Peyer's patch (tissue), 4 donors: Measurements from ENCODE around the gene NET1. TPM values are rescaled to one million over a fixed set of nuclear protein-coding genes. Genes with fewer than 3 reads are reported as not detected.

Experiments
- DNase-seq, 3 donors: peaks; one replicate each; pipeline ENCODE4 v3.0.0-alpha.2; 2017 to 2019
- H3K27ac ChIP-seq, 4 donors: fragments of 200-600 bp; sonication (generic); one replicate each; pipeline ENCODE4 v1.5.1; 2016 to 2019
- H3K27me3 ChIP-seq, 2 donors: fragments of 200-600 bp; sonication (generic); one replicate each; pipeline ENCODE4 v1.5.1; 2019
- H3K36me3 ChIP-seq, 3 donors: fragments of 200-600 bp; sonication (generic); one replicate each; pipeline ENCODE4 v1.5.1; 2016 to 2019
- H3K4me1 ChIP-seq, 4 donors: fragments of 200-600 bp; sonication (generic); one replicate each; pipeline ENCODE4 v1.5.1; 2016 to 2019
- H3K4me3 ChIP-seq, 4 donors: fragments of 200-600 bp; sonication (generic); 1 replicate in 3 of 4; 2 replicates in 1 of 4; pipeline ENCODE4 v1.5.1; 2016 to 2019; ENCODE audit warnings: mild to moderate bottlenecking in 1 of 4
- H3K9me3 ChIP-seq, 4 donors: fragments of 200-600 bp; sonication (generic); one replicate each; pipeline ENCODE4 v1.5.1; 2016 to 2019; ENCODE audit warnings: mild to moderate bottlenecking in 1 of 4
- CTCF ChIP-seq, 6 experiments: fragments of 450-650 bp in 4 of 6; fragments of 200-600 bp in 2 of 6; sonication (generic) in 1 of 6; IDR thresholded peaks; one replicate each; pipeline ENCODE4 v1.5.1; 2017 to 2019; ENCODE audit warnings: antibody characterized with exemption in 6 of 6, mild to moderate bottlenecking in 3 of 6, moderate library complexity in 1 of 6
- POLR2A ChIP-seq, 2 donors: fragments of 450-650 bp; IDR thresholded peaks; one replicate each; pipeline ENCODE4 v1.5.1; 2017; ENCODE audit warnings: antibody characterized with exemption in 2 of 2, mild to moderate bottlenecking in 2 of 2, moderate library complexity in 2 of 2
- total RNA-seq, 4 donors: library from RNA; depleted of rRNA; stranded (reverse); fragments of >200 nt; gene quantifications; one replicate each; pipeline ENCODE4 v1.1.0, GENCODE V29; 2016

Gene NET1
- total RNA-seq, 4 donors from 2014 or later = 85.0 to 155 (median 122) TPM

- Histone ChIP-seq H3K36me3 (no peaks in the 10 kb centered on the region), H3K27me3 (no peaks in the 10 kb centered on the region), H3K9me3 (no peaks in the 10 kb centered on the region), H3K4me3 (no peak overlapping the region), H3K4me1 (no peaks in the 10 kb centered on the region), H3K27ac (no peak overlapping the region)
- TF ChIP-seq CTCF (IDR thresholded peaks at IDR 0.05) = no peak
- no peak for TF ChIP-seq POLR2A (IDR thresholded peaks at IDR 0.05)
- DNase-seq = peak in 1 of 3 donors; percentile 44
Observed at GRCh38 chr10:5485948-5486852, 73.8 kb downstream of the NET1 start.

- Histone ChIP-seq H3K4me1 (no peaks in the 10 kb centered on the region), H3K36me3 (no peaks in the 10 kb centered on the region), H3K9me3 (no peaks in the 10 kb centered on the region), H3K4me3 (no peak overlapping the region), H3K27me3 (no peaks in the 10 kb centered on the region), H3K27ac (no peak overlapping the region)
- DNase-seq = peak in 1 of 3 donors; percentile 38
- TF ChIP-seq CTCF (IDR thresholded peaks at IDR 0.05) (no peak), POLR2A (IDR thresholded peaks at IDR 0.05) (no peak)
Observed at GRCh38 chr10:5486853-5487235, 74.5 kb downstream of the NET1 start.

DNA sequence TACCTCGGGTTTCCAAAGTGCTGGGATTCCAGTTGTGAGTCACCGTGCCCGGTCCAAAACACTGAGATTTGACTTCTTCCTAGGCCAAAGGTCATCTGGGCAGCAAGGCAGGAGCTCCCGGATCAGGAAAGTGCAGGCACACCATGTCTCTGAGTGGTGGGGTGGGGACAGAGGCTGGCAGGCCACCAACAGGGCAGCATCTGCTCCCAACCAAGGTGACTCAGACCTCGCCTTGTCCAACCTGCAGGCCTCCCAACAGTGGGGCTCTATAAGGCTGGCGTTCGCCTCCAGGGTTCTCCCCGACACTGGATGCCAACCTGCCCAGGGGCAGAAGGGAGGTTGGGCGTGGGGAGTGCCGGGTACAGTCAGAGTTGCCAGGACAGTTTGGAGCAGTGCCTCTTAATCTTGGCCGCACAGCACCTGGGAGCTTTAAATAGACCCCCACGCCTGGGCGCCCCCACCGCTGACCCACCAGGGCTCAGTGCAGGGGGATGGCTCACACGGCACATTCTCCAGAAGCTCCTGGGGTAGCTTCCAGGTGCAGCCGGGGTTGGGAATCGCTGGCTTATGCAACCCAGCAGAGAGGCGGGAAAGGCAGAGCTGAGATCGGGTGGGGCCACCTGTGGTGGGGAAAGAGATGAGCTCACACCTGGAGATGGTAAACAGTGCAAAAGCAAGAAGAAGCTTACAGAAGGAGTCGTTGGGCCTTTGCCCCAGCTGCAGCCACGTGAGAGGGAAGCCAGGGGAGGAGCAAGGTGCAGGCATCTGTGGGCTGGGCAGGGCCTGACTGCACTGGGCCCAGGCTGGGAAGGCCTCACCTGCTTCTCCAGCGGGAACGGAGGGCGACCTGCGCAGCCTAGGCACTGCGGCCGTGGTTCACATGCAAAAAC is 76.2 kb downstream of the NET1 start:
- peak in 2 of 6 experiments; percentile 16 to 32 for TF ChIP-seq CTCF (IDR thresholded peaks at IDR 0.05)
- peak; percentile 31 to 67 for TF ChIP-seq POLR2A (IDR thresholded peaks at IDR 0.05)
- Histone ChIP-seq H3K36me3 (no peaks in the 10 kb centered on the region), H3K27ac (peak overlapping the region in 3 of 4 donors; percentile 78 to 99 (median 98)), H3K27me3 (no peaks in the 10 kb centered on the region), H3K4me1 (no peaks in the 10 kb centered on the region), H3K4me3 (peak overlapping the region in 2 of 4 donors; percentile 28 to 41), H3K9me3 (no peaks in the 10 kb centered on the region)
- peak in 2 of 3 donors; percentile 92 to 93 for DNase-seq

DNA sequence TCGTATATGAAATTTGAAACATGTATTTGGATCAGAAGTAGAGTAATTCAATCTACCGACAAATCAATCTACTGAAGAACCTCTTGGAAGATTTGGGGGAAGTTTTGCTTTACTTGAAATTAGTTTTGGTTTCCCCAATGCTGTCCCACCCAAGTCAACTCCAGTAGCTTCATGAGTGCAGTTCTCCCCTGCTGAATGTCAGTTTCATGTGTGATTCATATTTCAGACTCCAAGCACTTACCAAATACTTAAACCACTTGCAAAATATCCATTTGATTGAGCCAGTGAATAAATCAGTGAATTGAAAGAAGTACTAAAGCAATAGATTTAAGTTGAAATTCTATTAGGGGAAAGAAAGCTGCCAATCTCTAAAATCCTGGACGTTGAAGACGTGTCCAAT is 77.7 kb downstream of the NET1 start:
- no peaks in the 10 kb centered on the region for H3K27me3 ChIP-seq
- no peak for DNase-seq
- TF ChIP-seq CTCF (IDR thresholded peaks at IDR 0.05) = no peak
- TF ChIP-seq POLR2A (IDR thresholded peaks at IDR 0.05) = no peak
- no peaks in the 10 kb centered on the region for H3K9me3 ChIP-seq
- no peaks in the 10 kb centered on the region for H3K4me1 ChIP-seq
- H3K27ac ChIP-seq = no peak overlapping the region
- no peaks in the 10 kb centered on the region for H3K36me3 ChIP-seq
- H3K4me3 ChIP-seq = no peak overlapping the region

- TF ChIP-seq POLR2A (IDR thresholded peaks at IDR 0.05) (no peak), CTCF (IDR thresholded peaks at IDR 0.05) (no peak)
- Histone ChIP-seq H3K9me3 (no peaks in the 10 kb centered on the region), H3K4me1 (no peaks in the 10 kb centered on the region), H3K27me3 (no peaks in the 10 kb centered on the region), H3K27ac (no peak overlapping the region), H3K36me3 (no peaks in the 10 kb centered on the region), H3K4me3 (no peak overlapping the region)
- DNase-seq = peak in 1 of 3 donors; percentile 13
Observed at GRCh38 chr10:5490698-5491464, 78.5 kb downstream of the NET1 start.
